Measurements from ENCODE around the gene ARTN.

Gene ARTN

DNA sequence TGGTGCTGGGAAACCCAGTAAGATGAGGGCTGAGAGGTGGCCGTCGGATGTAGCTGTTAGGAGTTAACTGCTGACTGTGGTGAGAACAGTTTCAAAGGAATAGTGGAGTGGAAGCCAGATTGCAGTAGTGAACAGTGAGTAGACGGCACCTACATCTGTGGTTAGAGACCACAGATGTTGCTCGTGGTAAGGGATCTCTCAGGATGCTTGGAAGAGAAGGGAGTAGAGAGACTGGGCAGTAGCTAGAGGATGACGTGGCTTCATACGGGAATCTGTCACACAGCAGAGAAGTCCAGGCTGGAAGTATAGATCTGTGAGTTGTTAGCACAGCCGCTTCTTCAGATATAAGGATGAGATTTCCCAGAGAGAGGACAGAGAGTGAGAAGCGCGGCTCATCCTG, 7.8 kb upstream of the ARTN start:
- DNase-seq, result no peak

DNA sequence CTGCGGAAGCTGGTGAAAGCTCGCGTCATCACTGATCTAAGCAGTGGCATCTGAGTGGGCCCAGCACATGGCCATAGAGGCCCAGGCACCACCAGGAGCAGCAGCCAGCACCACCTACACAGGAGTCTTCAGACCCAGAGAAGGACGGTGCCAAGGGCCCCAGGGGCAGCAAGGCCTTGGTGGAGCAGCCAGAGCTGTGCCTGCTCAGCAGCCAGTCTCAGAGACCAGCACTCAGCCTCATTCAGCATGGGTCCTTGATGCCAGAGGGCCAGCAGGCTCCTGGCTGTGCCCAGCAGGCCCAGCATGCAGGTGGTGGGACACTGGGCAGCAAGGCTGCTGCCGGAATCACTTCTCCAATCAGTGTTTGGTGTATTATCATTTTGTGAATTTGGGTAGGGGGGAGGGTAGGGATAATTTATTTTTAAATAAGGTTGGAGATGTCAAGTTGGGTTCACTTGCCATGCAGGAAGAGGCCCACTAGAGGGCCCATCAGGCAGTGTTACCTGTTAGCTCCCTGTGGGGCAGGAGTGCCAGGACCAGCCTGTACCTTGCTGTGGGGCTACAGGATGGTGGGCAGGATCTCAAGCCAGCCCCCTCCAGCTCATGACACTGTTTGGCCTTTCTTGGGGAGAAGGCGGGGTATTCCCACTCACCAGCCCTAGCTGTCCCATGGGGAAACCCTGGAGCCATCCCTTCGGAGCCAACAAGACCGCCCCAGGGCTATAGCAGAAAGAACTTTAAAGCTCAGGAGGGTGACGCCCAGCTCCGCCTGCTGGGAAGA, 3.2 kb upstream of the ARTN start:
- no peak for DNase-seq

DNA sequence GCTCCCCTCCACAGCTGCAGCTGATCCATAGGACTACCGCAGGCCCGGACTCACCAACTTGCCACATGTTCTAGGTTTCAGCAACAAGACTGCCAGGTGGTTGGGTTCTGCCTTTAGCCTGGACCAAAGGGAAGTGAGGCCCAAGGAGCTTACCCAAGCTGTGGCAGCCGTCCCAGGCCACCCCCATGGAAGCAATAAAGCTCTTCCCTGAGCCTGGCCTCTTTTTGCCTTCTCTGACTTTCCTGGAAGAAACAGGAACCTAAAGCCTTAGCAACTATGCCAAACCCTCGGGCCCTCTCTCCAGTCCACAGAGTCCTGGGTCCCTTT, 2.7 kb upstream of the ARTN start:
- no peak for DNase-seq

- DNase-seq, result no peak
Measured at GRCh38 chr1:43931711-43932660, 1.6 kb upstream of the ARTN start.

DNA sequence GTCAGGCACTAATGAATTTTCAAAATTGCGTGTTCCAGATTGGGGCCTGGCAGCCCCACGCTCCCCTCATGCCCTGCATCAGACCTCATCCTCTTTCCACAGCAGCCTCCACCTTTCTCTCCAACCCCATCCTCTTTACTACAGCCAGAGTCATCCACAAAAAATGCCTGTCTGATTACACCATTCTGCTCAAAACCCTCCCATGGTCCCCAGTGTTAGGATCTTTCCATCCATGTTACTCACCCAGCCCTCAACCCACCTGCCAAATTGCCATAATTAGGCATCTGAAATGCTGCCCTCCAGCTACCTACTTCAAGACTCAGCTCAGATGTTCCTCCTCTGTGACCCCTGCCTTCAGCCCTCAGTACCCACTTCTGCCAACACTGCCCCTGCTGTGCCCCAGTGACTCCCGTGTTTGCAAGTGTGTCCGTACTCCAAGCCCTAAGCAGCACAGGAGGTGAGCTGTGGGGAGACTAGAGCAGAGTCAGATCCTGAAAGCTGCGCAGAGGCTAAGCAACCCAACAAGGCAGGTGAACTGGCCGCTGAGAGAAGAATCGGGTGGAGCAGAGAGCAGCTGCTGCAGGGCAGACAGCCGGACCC, 715 bp upstream of the ARTN start:
- no peak for DNase-seq

DNA sequence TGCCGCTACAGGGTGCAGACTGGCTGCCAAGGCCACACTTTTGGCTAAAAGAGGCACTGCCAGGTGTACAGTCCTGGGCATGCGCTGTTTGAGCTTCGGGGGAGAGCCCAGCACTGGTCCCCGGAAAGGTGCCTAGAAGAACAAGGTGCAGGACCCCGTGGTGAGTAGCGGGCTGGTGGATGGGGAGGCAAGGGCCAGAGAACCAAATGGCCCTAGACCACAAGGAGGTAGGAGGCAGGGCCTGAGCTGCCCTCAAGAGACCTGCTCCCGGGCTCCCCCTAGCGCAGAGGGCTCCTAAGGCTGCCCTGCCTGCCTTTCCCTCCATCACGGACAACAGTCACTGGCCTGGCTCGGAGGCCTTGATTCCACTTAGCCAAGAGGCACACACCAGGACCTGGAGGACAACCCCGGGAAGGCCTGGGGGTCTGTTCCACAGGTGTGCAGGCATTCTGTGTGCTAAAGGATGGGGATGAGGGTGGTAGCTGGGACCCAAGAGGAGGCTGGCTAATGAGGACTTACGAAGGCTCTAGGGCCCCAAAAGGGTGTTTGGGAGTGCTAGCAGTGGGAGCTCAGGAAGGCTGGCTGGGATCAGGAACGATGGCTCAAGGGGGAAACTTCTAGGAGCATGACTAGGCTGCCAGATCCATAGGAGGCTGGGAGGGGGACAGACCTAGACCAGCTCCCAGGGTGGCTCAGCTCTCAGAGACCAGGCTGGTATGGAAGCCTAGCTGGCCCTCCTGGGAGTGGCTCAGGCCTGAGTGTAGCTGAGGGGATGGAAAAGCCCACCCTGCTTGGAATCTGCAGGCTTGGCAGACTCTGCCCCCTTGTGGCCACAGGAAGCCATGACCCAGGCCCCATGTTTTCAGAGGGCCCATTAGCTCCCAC, 742 bp downstream of the ARTN start:
- DNase-seq, result peak; percentile 37

DNA sequence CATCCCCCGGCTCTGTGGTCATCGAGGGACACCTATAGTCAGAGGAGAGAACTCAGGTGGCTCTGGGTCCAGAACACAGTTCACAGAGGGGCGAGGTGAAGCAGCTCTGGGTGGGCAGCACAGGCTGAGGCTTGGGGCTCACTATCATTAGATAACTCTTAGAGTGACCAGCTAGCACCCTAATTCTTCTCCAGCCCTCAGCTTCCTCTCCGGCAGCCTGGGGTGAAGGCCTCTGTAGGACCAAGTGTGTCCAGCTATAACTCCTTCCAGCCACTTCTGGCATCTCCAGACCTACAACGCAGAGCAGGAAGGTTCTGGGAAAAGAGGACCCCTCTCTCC, 1.4 kb downstream of the ARTN start:
- no peak for DNase-seq

- DNase-seq, result no peak
Measured at GRCh38 chr1:43935711-43936427, 2.3 kb downstream of the ARTN start.

GRCh38 chr1:43936431-43937151, 3.0 kb downstream of the ARTN start:
- no peak for DNase-seq

DNA sequence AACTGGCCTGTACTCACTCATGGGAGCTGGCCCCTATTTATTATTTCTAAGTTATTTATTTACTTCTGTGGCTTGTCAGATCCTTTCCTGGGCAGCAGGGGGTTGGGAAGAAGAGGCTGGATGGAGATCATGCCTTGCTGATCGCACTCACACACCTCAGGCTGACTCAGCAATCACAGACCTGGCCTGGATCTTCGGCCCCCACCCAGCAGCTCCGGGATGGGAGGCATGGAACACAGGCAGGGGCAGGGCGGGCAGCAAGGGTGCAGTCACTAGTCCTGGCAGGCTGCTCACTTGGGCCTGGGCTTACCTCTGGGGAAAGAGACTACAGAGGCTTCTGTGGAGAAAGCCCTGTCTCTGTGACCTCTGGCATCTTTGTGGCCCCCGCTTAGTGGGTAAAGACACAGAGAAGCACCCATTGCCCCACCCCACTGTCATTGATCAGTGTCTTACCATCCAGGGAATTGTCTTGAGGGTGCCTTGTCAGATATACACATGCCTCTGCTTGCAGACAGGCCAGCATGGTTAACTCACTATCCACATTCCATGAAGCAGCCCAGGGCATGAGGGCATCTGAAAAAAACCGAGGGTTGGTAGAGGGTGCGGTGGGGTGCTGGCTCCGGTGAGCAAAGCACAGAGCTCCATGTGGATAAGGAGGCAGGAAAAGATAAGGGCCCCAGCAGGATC, 3.7 kb downstream of the ARTN start:
- no peak for DNase-seq

DNA sequence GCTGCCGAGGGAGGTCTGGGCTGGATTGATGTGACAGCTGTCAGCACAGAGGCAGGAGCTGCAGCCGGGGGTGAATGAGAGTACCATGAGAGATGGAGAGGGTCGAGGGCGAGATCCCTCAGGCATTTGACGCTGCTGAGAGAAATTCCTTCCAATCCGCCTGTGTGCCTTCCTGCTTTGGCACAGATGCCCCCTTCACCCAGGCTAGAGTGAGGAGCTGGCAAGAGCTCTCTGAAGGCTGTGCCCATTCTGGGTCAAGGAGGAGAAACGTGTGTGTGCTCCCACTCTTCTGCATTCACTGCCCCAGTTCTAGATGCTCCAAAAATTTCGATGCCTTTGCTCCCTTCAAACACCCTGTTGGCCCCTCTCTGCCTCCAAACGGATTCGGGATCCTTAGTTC, 4.8 kb downstream of the ARTN start:
- no peak for DNase-seq

- no peak for DNase-seq
Measured at GRCh38 chr1:43938892-43939587, 5.4 kb downstream of the ARTN start.

DNA sequence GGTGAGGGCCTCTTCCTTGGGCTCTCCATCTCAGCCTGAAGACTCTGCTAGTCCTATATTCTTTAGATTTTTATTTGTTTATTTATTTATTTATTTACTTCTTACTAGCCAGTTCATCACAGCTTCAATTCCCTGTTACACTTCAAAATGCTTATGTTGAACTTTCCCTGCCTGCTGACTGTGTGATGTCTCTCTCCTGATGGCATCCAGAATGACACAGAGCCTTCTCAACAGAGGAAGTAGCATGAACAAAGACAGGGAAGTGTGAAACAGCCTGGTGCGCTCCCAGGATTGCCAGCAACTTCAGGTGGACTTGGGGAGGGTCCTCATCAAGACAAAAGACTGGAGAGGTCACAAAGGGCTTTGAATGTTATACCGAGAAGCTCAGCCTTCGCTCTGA, 8.8 kb downstream of the ARTN start:
- DNase-seq, result no peak

DNA sequence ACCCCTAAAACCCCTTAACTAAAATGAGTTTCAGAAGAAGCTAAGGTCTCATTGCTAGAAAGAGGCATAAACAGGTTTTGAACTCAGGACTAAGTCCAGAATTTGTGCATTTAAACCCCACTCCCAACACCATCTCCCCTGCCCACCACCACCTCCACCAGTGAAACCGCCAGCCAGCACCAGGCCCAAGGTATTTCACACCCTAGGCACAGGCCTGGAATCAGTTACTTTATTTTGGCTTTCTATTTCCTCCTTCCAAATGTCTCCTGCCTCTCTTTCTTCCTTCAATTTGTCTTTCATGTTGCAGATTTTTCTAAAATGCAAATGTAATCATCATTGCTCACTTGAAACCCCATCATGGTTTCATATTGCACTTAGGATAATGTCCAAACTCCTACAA, 11.3 kb downstream of the ARTN start:
- no peak for DNase-seq

GRCh38 chr1:43945674-43946235, 12.2 kb downstream of the ARTN start:
- no peak for DNase-seq

- DNase-seq, result peak; percentile 93
Measured at GRCh38 chr1:43946236-43947060, 12.8 kb downstream of the ARTN start, which contains the start of gene IPO13. Gene IPO13 (plus strand): TSS chr1:43946950. CDS start chr1:43947601, 651 bp downstream.

- no peak for DNase-seq
Measured at GRCh38 chr1:43947061-43947873, 13.7 kb downstream of the ARTN start.

Data from T-helper 9 cell (primary cell).